Neural cell (in vitro differentiated cells): Measurements from ENCODE around the gene COQ2.

Experiments
- EP300 ChIP-seq: fragments of 450-650 bp; conservative IDR thresholded peaks from 2 replicates; pipeline ENCODE4 v1.6.1; 2014; ENCODE audit warnings: antibody characterized with exemption, mild to moderate bottlenecking, moderate library complexity; ENCODE audit not compliant: poor library complexity, severe bottlenecking
- EZH2 ChIP-seq: fragments of 200-600, 300-800 bp; shearing (Covaris generic), sonication (generic); IDR thresholded peaks from 2 replicates; pipeline ENCODE4 v1.6.1; 2014; ENCODE audit warnings: antibody characterized with exemption, low read length, borderline replicate concordance, mild to moderate bottlenecking; ENCODE audit not compliant: insufficient read depth, poor library complexity, severe bottlenecking
- MXI1 ChIP-seq: fragments of 450-650 bp; conservative IDR thresholded peaks from 2 replicates; pipeline ENCODE4 v1.6.1; 2014; ENCODE audit warnings: antibody characterized with exemption, mild to moderate bottlenecking; ENCODE audit not compliant: poor library complexity, severe bottlenecking
- POLR2AphosphoS5 ChIP-seq: IDR thresholded peaks from 2 replicates; pipeline ENCODE4 v1.6.1; 2012
- RAD21 ChIP-seq: fragments of 450-650 bp; conservative IDR thresholded peaks from 2 replicates; pipeline ENCODE4 v1.6.1; 2014; ENCODE audit warnings: antibody characterized with exemption, mild to moderate bottlenecking, moderate library complexity
- REST ChIP-seq: IDR thresholded peaks from 2 replicates; pipeline ENCODE4 v1.6.1; 2012; ENCODE audit warnings: borderline replicate concordance
- SMC3 ChIP-seq: fragments of 450-650 bp; conservative IDR thresholded peaks from 2 replicates; pipeline ENCODE4 v1.6.1; 2014; ENCODE audit warnings: antibody characterized with exemption, mild to moderate bottlenecking, moderate library complexity; ENCODE audit not compliant: poor library complexity
- TF ChIP-seq, protein P1 (sequence below): fragments of 450-650 bp; IDR thresholded peaks from 2 replicates; pipeline ENCODE4 v1.5.1; 2014; ENCODE audit warnings: antibody characterized with exemption, mild to moderate bottlenecking, moderate library complexity; ENCODE audit not compliant: poor library complexity, severe bottlenecking

GRCh38 chr4:83216959-83217683, 67.5 kb downstream of the COQ2 start:
- TF ChIP-seq, protein P1, sequence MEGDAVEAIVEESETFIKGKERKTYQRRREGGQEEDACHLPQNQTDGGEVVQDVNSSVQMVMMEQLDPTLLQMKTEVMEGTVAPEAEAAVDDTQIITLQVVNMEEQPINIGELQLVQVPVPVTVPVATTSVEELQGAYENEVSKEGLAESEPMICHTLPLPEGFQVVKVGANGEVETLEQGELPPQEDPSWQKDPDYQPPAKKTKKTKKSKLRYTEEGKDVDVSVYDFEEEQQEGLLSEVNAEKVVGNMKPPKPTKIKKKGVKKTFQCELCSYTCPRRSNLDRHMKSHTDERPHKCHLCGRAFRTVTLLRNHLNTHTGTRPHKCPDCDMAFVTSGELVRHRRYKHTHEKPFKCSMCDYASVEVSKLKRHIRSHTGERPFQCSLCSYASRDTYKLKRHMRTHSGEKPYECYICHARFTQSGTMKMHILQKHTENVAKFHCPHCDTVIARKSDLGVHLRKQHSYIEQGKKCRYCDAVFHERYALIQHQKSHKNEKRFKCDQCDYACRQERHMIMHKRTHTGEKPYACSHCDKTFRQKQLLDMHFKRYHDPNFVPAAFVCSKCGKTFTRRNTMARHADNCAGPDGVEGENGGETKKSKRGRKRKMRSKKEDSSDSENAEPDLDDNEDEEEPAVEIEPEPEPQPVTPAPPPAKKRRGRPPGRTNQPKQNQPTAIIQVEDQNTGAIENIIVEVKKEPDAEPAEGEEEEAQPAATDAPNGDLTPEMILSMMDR: no peak
- TF ChIP-seq MXI1 (no peak), SMC3 (no peak), POLR2AphosphoS5 (no peak), RAD21 (no peak), REST (no peak), EZH2 (no peak), EP300 (no peak)
